Osteoblast (primary cell): ENCODE measurements around the gene COL27A1. TPM values are rescaled to one million over a fixed set of nuclear protein-coding genes. Genes with fewer than 3 reads are reported as not detected.

Source experiments
- DNase-seq: peaks from one replicate; pipeline ENCODE4 v3.0.0; 2011; ENCODE audit warnings: low spot score, mixed read lengths; ENCODE audit not compliant: insufficient read length; ENCODE audit errors: missing footprints
- H2AFZ ChIP-seq: 2 replicates; pipeline ENCODE4 v1.6.0; 2011; ENCODE audit warnings: mild to moderate bottlenecking, low read length
- H3K27ac ChIP-seq: 2 replicates; pipeline ENCODE4 v1.5.1; 2011; ENCODE audit warnings: mild to moderate bottlenecking, low read depth, low read length, moderate library complexity
- H3K27me3 ChIP-seq: 2 replicates; pipeline ENCODE4 v1.6.0; 2012; ENCODE audit warnings: mild to moderate bottlenecking, control low read depth, inconsistent platforms, low read length, moderate library complexity; ENCODE audit not compliant: insufficient read depth
- H3K36me3 ChIP-seq: 2 replicates; pipeline ENCODE4 v1.5.1; 2011; ENCODE audit warnings: mild to moderate bottlenecking, low read length, control low read depth, moderate library complexity; ENCODE audit not compliant: insufficient read depth
- H3K4me1 ChIP-seq: 2 replicates; pipeline ENCODE4 v1.5.1; 2011; ENCODE audit warnings: mild to moderate bottlenecking, low read length, control low read depth, moderate library complexity; ENCODE audit not compliant: insufficient read depth
- H3K4me2 ChIP-seq: 2 replicates; pipeline ENCODE4 v1.6.0; 2011; ENCODE audit warnings: mild to moderate bottlenecking, low read length; ENCODE audit not compliant: insufficient read depth
- H3K4me3 ChIP-seq: fragments of 200-600 bp; sonication (generic); 3 replicates; pipeline ENCODE4 v1.5.1; 2012; ENCODE audit warnings: mild to moderate bottlenecking, low read length, inconsistent platforms; ENCODE audit not compliant: insufficient read depth
- H3K79me2 ChIP-seq: 2 replicates; pipeline ENCODE4 v1.6.0; 2012; ENCODE audit warnings: mild to moderate bottlenecking, low read length, control low read depth, inconsistent platforms; ENCODE audit not compliant: insufficient read depth
- H3K9me3 ChIP-seq: 2 replicates; pipeline ENCODE4 v1.5.1; 2011; ENCODE audit warnings: low read depth, low read length, control low read depth
- H4K20me1 ChIP-seq: 2 replicates; pipeline ENCODE4 v1.6.0; 2012; ENCODE audit warnings: mild to moderate bottlenecking, low read length, control low read depth; ENCODE audit not compliant: insufficient read depth
- CTCF ChIP-seq: IDR thresholded peaks from 2 replicates; pipeline ENCODE4 v1.5.1; 2011; ENCODE audit warnings: mild to moderate bottlenecking, low read depth, low read length, moderate library complexity; ENCODE audit errors: extremely low read depth
- total RNA-seq: library from RNA; depleted of rRNA; stranded (reverse); fragments of >200 nt; gene quantifications from 2 replicates; pipeline ENCODE4 v1.2.3, GENCODE V29; 2012

The COL27A1 gene
- total RNA-seq, 1 donor: 10.1 TPM

GRCh38 chr9:114349713-114350480, 194.6 kb downstream of the COL27A1 start:
- TF ChIP-seq CTCF: no peak
- Histone ChIP-seq H3K4me3 (no peak overlapping the region), H3K27me3 (no peaks in the 10 kb centered on the region), H4K20me1 (no peaks in the 10 kb centered on the region), H3K4me1 (peaks cover 24% of the 10 kb centered on the region), H2AFZ (no peak overlapping the region), H3K36me3 (peaks cover 46% of the 10 kb centered on the region), H3K79me2 (no peaks in the 10 kb centered on the region), H3K9me3 (no peaks in the 10 kb centered on the region), H3K27ac (peak overlapping the region; percentile 33), H3K4me2 (no peak overlapping the region)
- DNase-seq: peak; percentile 23

GRCh38 chr9:114350636-114351401, 195.5 kb downstream of the COL27A1 start:
- Histone ChIP-seq H2AFZ (no peak overlapping the region), H3K9me3 (no peaks in the 10 kb centered on the region), H4K20me1 (no peaks in the 10 kb centered on the region), H3K4me2 (no peak overlapping the region), H3K4me3 (no peak overlapping the region), H3K36me3 (peaks cover 43% of the 10 kb centered on the region), H3K27ac (no peak overlapping the region), H3K79me2 (no peaks in the 10 kb centered on the region), H3K4me1 (peaks cover 24% of the 10 kb centered on the region), H3K27me3 (no peaks in the 10 kb centered on the region)
- TF ChIP-seq CTCF: no peak
- no peak for DNase-seq

GRCh38 chr9:114351932-114352331, 196.6 kb downstream of the COL27A1 start:
- DNase-seq: no peak
- no peaks in the 10 kb centered on the region for H3K79me2 ChIP-seq
- TF ChIP-seq CTCF: no peak
- H2AFZ ChIP-seq: no peak overlapping the region
- no peak overlapping the region for H3K27ac ChIP-seq
- no peaks in the 10 kb centered on the region for H3K27me3 ChIP-seq
- H3K36me3 ChIP-seq: peaks cover 37% of the 10 kb centered on the region
- peaks cover 24% of the 10 kb centered on the region for H3K4me1 ChIP-seq
- H3K4me2 ChIP-seq: no peak overlapping the region
- no peak overlapping the region for H3K4me3 ChIP-seq
- no peaks in the 10 kb centered on the region for H4K20me1 ChIP-seq
- H3K9me3 ChIP-seq: no peaks in the 10 kb centered on the region

GRCh38 chr9:114355821-114356220, 200.5 kb downstream of the COL27A1 start:
- H3K4me1 ChIP-seq: peaks cover 8% of the 10 kb centered on the region
- DNase-seq: no peak
- peaks cover 46% of the 10 kb centered on the region for H3K36me3 ChIP-seq
- H2AFZ ChIP-seq: no peak overlapping the region
- no peaks in the 10 kb centered on the region for H4K20me1 ChIP-seq
- no peak overlapping the region for H3K27ac ChIP-seq
- H3K27me3 ChIP-seq: no peaks in the 10 kb centered on the region
- no peaks in the 10 kb centered on the region for H3K79me2 ChIP-seq
- H3K4me2 ChIP-seq: no peak overlapping the region
- H3K4me3 ChIP-seq: no peak overlapping the region
- no peak for TF ChIP-seq CTCF
- H3K9me3 ChIP-seq: no peaks in the 10 kb centered on the region
